ENCODE results near the gene PLA2G5.

GRCh38 chr1:20100632-20101355 is 30.8 kb downstream of the PLA2G5 start:
- no peak for TF ChIP-seq POLR2AphosphoS5 (IDR thresholded peaks at IDR 0.05; ENCODE audit: low read depth, low read length)
- no peak for TF ChIP-seq MIER3 (CRISPR knock-in tag; IDR thresholded peaks at IDR 0.05; ENCODE audit: borderline replicate concordance)
